Forelimb muscle (tissue), 1 donor: ENCODE measurements around the gene CBX2. TPM values are rescaled to one million over a fixed set of nuclear protein-coding genes. Genes with fewer than 3 reads are reported as not detected.

Source experiments
- DNase-seq: peaks from one replicate; pipeline ENCODE4 v3.0.0-alpha.2; 2013; ENCODE audit warnings: low read depth
- polyA plus RNA-seq: library from polyadenylated mRNA; unstranded; fragments of 120-200 nt; gene quantifications from one replicate; pipeline ENCODE4 v1.2.1, GENCODE V29; 2013; ENCODE audit not compliant: insufficient read length

CBX2 gene
- polyA plus RNA-seq = 9.0 TPM

GRCh38 chr17:79777894-79778503, at the start of gene CBX2:
Gene CBX2, plus strand, starts transcription at chr17:79778148. Its CDS starts 88 bp downstream, at chr17:79778236.
- DNase-seq = no peak

- peak; percentile 91 for DNase-seq
These were observed 49.6 kb upstream of the CBX2 start for GRCh38 chr17:79728169-79728907.

GRCh38 chr17:79728908-79729471, 49.0 kb upstream of the CBX2 start:
- no peak for DNase-seq

GRCh38 chr17:79729761-79730160, 48.2 kb upstream of the CBX2 start:
- DNase-seq = no peak

DNA sequence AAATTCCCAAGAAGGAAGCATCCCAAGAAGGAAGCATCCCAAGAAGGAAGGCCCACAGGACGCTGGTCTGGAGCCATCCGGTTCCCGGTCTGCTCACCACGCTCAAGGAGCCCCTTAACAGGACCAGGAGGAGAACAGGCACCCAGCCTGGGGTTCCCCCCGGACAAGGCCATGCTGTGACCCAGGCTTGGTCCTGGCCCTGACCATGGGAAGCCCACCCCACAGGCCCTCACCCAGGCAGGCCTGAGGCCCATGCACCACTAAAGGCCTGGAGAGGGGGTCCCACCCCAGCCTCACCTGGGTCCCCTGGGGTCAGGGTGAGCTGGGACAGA, 47.5 kb upstream of the CBX2 start:
- no peak for DNase-seq

- DNase-seq = no peak
These were observed 47.0 kb upstream of the CBX2 start, which contains the start of gene ENPP7 for GRCh38 chr17:79730769-79731483. Gene ENPP7, plus strand, starts transcription at chr17:79730943. Its CDS starts 197 bp downstream, at chr17:79731140.

DNA sequence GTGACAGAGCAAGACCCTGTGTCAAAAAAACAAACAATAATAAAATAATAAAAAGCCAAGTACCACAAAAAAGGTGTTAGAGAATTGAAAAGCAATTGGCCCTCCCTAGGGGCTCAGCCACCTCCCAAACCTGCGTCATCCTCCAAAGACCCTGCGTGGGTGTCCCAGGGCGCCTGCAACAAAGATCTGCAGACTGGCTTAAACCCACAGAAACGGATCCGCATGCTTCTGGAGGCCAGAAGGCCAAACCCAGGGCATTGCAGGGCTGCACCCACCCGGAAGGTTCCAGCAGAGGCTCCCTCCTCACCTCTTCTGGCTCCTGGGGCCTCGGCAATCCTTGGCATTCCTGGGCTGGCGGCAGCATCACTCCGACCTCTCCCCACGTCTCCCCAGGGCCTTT, 45.7 kb upstream of the CBX2 start:
- DNase-seq = no peak

DNA sequence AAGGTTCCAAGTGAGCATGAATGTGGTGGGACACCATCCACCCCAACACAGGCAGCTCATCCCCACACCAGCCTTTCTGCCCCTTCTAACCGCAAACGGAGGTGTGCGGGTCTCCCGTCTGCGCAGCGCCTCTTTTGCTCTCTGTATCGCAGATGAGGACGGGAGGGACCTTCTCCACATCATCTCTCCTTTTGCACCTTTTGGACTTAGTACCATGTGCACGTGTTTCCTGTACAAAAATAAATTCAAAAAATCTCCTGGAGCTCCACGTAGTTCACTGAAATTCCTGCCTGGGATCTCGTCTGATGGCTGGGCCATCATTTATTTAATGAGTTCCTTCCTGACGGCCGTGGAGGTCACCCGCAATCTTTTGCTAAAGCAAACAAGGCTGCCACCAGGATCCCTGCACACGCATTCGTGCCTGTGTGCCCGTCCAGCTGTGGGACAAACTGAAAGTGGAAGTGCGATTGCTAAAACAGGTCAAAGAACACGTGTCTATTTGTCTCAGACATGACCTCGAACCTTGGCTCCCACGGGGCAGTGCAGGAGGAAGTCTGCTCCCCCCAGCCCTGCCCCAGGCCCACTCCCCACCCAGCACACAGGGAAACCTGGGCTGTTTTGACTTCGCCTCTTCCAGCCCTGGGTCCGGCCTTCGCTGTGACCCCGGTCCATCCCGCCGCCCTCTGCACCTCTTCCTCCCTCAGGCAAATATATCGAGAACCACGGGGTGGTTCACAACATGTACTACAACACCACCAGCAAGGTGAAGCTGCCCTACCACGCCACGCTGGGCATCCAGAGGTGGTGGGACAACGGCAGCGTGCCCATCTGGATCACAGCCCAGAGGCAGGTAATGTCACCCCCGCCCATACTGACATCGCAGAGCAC, 44.9 kb upstream of the CBX2 start:
- DNase-seq = peak; percentile 34

DNA sequence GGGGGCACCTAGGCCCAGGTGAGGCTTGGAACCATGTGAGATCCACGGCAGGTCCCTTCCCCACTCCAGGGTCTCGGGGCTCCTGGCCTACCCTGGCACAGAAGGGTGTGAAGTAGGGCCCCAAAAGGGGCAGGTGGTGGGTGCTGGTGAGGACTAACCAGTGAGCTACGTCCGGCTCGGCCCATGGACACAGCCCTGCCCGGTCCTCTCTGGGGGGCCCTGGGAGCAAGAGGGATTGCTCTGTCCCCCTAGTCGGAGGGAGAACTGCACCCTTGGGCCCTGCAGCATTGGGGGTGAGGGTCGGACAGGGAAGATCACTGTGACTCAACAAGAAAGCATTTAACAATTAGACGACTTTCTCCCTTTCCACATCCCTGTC, 44.3 kb upstream of the CBX2 start:
- no peak for DNase-seq

DNA sequence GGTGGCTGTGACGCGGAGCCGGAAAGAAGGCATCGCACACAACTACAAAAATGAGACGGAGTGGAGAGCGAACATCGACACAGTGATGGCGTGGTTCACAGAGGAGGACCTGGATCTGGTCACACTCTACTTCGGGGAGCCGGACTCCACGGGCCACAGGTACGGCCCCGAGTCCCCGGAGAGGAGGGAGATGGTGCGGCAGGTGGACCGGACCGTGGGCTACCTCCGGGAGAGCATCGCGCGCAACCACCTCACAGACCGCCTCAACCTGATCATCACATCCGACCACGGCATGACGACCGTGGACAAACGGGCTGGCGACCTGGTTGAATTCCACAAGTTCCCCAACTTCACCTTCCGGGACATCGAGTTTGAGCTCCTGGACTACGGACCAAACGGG, 42.9 kb upstream of the CBX2 start:
- no peak for DNase-seq

- no peak for DNase-seq
These were observed 40.7 kb upstream of the CBX2 start for GRCh38 chr17:79737046-79737921.

- no peak for DNase-seq
These were observed 39.9 kb upstream of the CBX2 start for GRCh38 chr17:79737922-79738578.

- DNase-seq = no peak
These were observed 39.3 kb upstream of the CBX2 start for GRCh38 chr17:79738643-79739042.

DNA sequence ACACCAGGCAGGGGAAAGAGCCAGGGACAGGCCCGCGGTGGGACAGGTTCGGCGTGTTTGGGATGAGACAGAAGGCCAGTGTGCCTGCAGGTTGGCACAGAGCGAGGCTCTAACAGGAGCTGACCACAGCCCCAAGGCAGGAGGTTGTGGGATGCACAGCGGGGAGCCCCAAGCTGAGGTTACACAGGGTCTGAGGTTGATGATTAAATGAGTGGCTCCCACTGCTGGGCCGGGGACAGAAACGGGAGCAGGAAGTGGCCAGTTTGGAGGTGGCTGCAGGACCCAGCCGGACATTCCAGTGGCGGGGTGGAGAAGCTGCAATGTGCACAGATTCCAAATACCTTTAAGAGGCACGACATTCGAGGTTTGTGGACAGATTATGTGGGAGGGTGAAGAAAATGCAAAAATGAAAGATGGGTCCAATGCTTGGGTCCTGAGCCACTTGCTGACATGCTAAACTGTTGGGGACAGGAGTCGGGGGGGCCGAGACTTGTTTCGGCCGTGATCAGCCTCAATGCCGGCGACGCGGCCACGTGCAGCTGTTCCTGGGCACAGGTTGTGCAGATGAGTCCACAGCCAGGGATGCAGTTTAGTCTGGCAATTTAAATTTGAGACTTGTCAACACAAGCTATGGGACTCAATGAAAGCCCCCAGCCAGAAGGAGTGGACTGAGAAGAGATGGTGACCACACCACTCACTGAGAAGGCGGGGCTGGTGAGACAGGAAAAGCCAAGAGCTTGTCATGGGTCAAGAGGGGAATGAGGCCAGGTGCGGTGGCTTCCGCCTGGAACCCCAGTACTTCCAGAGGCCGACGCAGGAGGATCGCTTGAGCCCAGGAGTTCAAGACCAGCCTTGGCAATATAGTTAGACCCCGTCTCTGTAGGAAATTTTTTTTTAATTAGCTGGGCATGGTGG, 38.5 kb upstream of the CBX2 start:
- DNase-seq = no peak

- DNase-seq = no peak
These were observed 37.5 kb upstream of the CBX2 start for GRCh38 chr17:79740413-79740812.

- no peak for DNase-seq
These were observed 36.6 kb upstream of the CBX2 start for GRCh38 chr17:79741401-79741750.

DNA sequence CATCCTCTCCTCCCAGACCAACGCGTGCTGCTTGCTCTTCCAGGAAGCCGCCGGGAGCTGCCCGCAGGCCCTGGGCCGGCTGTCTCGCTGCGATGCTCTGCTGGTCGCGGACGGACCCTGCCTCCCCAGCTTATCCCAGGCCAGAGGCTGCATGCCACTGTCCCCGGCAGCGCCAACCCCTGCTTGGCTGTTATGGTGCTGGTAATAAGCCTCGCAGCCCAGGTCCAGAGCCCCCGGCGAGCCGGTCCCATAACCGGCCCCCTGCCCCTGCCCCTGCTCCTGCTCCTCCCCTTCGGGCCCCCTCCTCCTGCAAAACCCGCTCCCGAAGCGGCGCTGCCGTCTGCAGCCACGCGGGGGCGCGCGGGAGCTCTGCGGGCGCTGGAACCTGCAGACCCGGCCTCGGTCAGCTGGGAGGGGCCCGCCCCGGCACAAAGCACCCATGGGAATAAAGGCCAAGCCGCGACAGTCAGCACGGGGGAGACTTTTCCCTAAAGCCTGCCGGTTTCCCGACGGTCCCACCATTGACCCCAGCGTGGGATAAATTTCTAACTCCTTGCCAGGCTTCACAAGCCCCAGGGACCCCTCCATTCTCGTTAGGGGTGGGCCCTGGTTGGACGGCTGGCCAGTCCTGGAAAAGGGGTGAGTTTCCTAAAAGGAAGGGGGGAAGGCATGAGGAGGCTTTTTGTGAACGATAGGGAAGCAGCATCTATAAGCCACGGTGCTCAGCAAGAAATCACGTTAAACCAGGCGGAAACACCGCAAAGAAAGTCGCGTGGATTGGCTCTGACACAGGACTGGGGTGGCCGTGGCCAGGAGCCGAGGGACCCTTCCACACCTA, 36.0 kb upstream of the CBX2 start:
- peak; percentile 11 for DNase-seq

- DNase-seq = no peak
These were observed 35.4 kb upstream of the CBX2 start for GRCh38 chr17:79742589-79742918.
